K562 (cell line): Measurements from ENCODE around the gene AGTR1. TPM values are rescaled to one million over a fixed set of nuclear protein-coding genes. Genes with fewer than 3 reads are reported as not detected.

Experiments used
- CC2D1A ChIP-seq: fragments of 450-650 bp; IDR thresholded peaks from 2 replicates; pipeline ENCODE4 v1.6.1; 2017; ENCODE audit warnings: mild to moderate bottlenecking
- HMGN3 ChIP-seq: IDR thresholded peaks from 2 replicates; pipeline ENCODE4 v1.6.1; 2011; ENCODE audit warnings: borderline replicate concordance, low read depth, mild to moderate bottlenecking, mixed read lengths, low read length; ENCODE audit not compliant: insufficient read length; ENCODE audit errors: extremely low read depth
- KLF13 ChIP-seq: fragments of 450-650 bp; IDR thresholded peaks from 2 replicates; pipeline ENCODE4 v1.6.1; 2016; ENCODE audit warnings: missing genetic modification characterization, low read depth, mild to moderate bottlenecking, missing compliant biosample characterization, moderate library complexity, borderline replicate concordance
- L3MBTL2 ChIP-seq: fragments of 450-650 bp; IDR thresholded peaks from 2 replicates; pipeline ENCODE4 v1.6.1; 2016; ENCODE audit warnings: mild to moderate bottlenecking, moderate library complexity
- ZFP36 ChIP-seq: fragments of 150-350 bp; IDR thresholded peaks from 2 replicates; pipeline ENCODE4 v1.6.1; 2018; ENCODE audit warnings: low read length, low read depth; ENCODE audit not compliant: partially characterized antibody
- ZNF184 ChIP-seq: sonication (generic); formaldehyde crosslinking; IDR thresholded peaks from 2 replicates; pipeline ENCODE4 v1.5.0; 2020; ENCODE audit warnings: missing genetic modification reagents
- ZNF239 ChIP-seq: fragments of 250-450 bp; sonication (Bioruptor Pico); IDR thresholded peaks from 2 replicates; pipeline ENCODE4 v1.4.0; 2020; ENCODE audit warnings: mild to moderate bottlenecking
- ZNF263 ChIP-seq: sonication (generic); formaldehyde crosslinking; IDR thresholded peaks from 2 replicates; pipeline ENCODE4 v1.8.0; 2022; ENCODE audit warnings: mild to moderate bottlenecking, missing genetic modification reagents, borderline replicate concordance
- polyA plus RNA-seq, 8 experiments: library from polyadenylated mRNA; depleted of rRNA in 4 of 8; stranded (reverse) in 5 of 8; unstranded in 3 of 8; fragments of >200 nt; fragmentation: Nextera tagmentation in 2 of 8; fragmentation: Illumina TruSeq in 1 of 8; extraction: Ambion mirVana in 2 of 8; extraction: Trizol in 1 of 8; gene quantifications; 2 replicates each; pipeline versions ENCODE4 v1.2.1 to v1.2.3, GENCODE V29; 2011 to 2014; ENCODE audit warnings: inconsistent platforms in 1 of 8, missing spikeins in 1 of 8
- total RNA-seq, 7 experiments: library from RNA; depleted of rRNA in 6 of 7; stranded (reverse); fragments of >200 nt in 6 of 7; fragmentation: Illumina TruSeq in 2 of 7; extraction: Trizol in 2 of 7; gene quantifications; 2 replicates each; pipeline versions ENCODE4 v1.2.1 to v1.2.3, GENCODE V29; 2011 to 2021; ENCODE audit warnings: low replicate concordance in 1 of 7
- TF ChIP-seq, protein P1 (sequence below), 2 experiments: fragments of 450-650 bp in 1 of 2; IDR thresholded peaks; 2 replicates each; pipeline ENCODE4 v1.6.1; 2011 to 2017; ENCODE audit warnings: low read depth in 2 of 2, antibody characterized with exemption in 1 of 2, borderline replicate concordance in 1 of 2, low read length in 1 of 2, mild to moderate bottlenecking in 1 of 2, mixed read lengths in 1 of 2; ENCODE audit not compliant: control insufficient read depth in 1 of 2
- TF ChIP-seq, protein P2 (sequence below): sonication (generic); formaldehyde crosslinking; IDR thresholded peaks from 2 replicates; pipeline ENCODE4 v1.8.1; 2022; ENCODE audit warnings: missing genetic modification reagents
- TF ChIP-seq, protein P3 (sequence below), 3 experiments: fragments of 200-800 bp in 1 of 3; fragments of 250-450 bp in 1 of 3; fragments of 450-650 bp in 1 of 3; sonication (Bioruptor Pico) in 1 of 3; sonication (Bioruptor generic) in 1 of 3; formaldehyde crosslinking in 1 of 3; IDR thresholded peaks; 2 replicates each; pipeline versions ENCODE4 v1.6.1 to v1.8.0; 2016 to 2022; ENCODE audit warnings: mild to moderate bottlenecking in 2 of 3, missing genetic modification characterization in 2 of 3, missing compliant biosample characterization in 1 of 3, moderate library complexity in 1 of 3
- TF ChIP-seq, protein P4 (sequence below): fragments of 450-650 bp; formaldehyde crosslinking; conservative IDR thresholded peaks from 2 replicates; pipeline ENCODE4 v1.4.0; 2022; ENCODE audit warnings: mild to moderate bottlenecking, missing genetic modification characterization

Gene AGTR1
- total and polyA plus RNA-seq, 9 of the 15 experiments (the other 6 are each of a cell fraction or from before 2014, with no cell fraction given): not detected

DNA sequence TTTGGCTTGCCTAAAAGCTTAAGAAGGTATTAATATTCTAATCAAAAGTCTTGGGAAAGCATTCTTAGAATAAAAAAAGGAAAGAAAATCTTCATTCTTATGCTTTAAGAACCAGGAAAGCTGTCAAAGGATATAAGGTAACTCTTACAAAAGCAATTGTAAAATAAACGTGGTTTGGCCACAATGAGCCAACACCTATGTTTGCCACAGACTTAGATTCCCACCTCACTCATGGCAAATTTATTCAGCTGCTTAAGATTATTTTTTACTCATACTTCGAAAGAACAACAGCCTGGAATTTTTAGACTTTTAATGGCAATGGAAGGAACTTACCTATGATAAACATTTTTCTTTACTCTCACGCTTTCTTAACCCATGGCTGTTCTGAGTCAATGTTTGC, 38.4 kb downstream of the AGTR1 start (continued):
- TF ChIP-seq, protein P1, sequence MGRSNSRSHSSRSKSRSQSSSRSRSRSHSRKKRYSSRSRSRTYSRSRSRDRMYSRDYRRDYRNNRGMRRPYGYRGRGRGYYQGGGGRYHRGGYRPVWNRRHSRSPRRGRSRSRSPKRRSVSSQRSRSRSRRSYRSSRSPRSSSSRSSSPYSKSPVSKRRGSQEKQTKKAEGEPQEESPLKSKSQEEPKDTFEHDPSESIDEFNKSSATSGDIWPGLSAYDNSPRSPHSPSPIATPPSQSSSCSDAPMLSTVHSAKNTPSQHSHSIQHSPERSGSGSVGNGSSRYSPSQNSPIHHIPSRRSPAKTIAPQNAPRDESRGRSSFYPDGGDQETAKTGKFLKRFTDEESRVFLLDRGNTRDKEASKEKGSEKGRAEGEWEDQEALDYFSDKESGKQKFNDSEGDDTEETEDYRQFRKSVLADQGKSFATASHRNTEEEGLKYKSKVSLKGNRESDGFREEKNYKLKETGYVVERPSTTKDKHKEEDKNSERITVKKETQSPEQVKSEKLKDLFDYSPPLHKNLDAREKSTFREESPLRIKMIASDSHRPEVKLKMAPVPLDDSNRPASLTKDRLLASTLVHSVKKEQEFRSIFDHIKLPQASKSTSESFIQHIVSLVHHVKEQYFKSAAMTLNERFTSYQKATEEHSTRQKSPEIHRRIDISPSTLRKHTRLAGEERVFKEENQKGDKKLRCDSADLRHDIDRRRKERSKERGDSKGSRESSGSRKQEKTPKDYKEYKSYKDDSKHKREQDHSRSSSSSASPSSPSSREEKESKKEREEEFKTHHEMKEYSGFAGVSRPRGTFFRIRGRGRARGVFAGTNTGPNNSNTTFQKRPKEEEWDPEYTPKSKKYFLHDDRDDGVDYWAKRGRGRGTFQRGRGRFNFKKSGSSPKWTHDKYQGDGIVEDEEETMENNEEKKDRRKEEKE (IDR thresholded peaks at IDR 0.05; ENCODE audit: borderline replicate concordance in 1 of 2, control insufficient read depth in 1 of 2, low read depth in 2 of 2, low read length in 1 of 2): no peak
- TF ChIP-seq ZNF239 (CRISPR knock-in tag): no peak
- TF ChIP-seq KLF13: no peak
- no peak for TF ChIP-seq ZNF184
- no peak for TF ChIP-seq CC2D1A
- TF ChIP-seq, protein P2, sequence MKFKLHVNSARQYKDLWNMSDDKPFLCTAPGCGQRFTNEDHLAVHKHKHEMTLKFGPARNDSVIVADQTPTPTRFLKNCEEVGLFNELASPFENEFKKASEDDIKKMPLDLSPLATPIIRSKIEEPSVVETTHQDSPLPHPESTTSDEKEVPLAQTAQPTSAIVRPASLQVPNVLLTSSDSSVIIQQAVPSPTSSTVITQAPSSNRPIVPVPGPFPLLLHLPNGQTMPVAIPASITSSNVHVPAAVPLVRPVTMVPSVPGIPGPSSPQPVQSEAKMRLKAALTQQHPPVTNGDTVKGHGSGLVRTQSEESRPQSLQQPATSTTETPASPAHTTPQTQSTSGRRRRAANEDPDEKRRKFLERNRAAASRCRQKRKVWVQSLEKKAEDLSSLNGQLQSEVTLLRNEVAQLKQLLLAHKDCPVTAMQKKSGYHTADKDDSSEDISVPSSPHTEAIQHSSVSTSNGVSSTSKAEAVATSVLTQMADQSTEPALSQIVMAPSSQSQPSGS (CRISPR knock-in tag): no peak
- TF ChIP-seq, protein P3, sequence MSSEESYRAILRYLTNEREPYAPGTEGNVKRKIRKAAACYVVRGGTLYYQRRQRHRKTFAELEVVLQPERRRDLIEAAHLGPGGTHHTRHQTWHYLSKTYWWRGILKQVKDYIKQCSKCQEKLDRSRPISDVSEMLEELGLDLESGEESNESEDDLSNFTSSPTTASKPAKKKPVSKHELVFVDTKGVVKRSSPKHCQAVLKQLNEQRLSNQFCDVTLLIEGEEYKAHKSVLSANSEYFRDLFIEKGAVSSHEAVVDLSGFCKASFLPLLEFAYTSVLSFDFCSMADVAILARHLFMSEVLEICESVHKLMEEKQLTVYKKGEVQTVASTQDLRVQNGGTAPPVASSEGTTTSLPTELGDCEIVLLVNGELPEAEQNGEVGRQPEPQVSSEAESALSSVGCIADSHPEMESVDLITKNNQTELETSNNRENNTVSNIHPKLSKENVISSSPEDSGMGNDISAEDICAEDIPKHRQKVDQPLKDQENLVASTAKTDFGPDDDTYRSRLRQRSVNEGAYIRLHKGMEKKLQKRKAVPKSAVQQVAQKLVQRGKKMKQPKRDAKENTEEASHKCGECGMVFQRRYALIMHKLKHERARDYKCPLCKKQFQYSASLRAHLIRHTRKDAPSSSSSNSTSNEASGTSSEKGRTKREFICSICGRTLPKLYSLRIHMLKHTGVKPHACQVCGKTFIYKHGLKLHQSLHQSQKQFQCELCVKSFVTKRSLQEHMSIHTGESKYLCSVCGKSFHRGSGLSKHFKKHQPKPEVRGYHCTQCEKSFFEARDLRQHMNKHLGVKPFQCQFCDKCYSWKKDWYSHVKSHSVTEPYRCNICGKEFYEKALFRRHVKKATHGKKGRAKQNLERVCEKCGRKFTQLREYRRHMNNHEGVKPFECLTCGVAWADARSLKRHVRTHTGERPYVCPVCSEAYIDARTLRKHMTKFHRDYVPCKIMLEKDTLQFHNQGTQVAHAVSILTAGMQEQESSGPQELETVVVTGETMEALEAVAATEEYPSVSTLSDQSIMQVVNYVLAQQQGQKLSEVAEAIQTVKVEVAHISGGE (CRISPR knock-in tag; IDR thresholded peaks at IDR 0.05): no peak
- TF ChIP-seq ZFP36: no peak
- no peak for TF ChIP-seq ZNF263
- TF ChIP-seq HMGN3: no peak
- TF ChIP-seq, protein P4, sequence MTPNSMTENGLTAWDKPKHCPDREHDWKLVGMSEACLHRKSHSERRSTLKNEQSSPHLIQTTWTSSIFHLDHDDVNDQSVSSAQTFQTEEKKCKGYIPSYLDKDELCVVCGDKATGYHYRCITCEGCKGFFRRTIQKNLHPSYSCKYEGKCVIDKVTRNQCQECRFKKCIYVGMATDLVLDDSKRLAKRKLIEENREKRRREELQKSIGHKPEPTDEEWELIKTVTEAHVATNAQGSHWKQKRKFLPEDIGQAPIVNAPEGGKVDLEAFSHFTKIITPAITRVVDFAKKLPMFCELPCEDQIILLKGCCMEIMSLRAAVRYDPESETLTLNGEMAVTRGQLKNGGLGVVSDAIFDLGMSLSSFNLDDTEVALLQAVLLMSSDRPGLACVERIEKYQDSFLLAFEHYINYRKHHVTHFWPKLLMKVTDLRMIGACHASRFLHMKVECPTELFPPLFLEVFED: no peak
- no peak for TF ChIP-seq L3MBTL2
